Neural progenitor cell (in vitro differentiated cells): ENCODE measurements around the gene SNX32. TPM values are rescaled to one million over a fixed set of nuclear protein-coding genes. Genes with fewer than 3 reads are reported as not detected.

Source experiments
- DNase-seq: peaks from one replicate; pipeline ENCODE4 v3.0.0-alpha.2; 2016; ENCODE audit warnings: low spot score
- H2AFZ ChIP-seq: fragments of 200-600 bp; sonication (generic); replicated peaks from 2 replicates; pipeline ENCODE4 v1.6.1; 2016; ENCODE audit warnings: antibody characterized with exemption
- H3F3A ChIP-seq: fragments of 200-600 bp; sonication (generic); 2 replicates; pipeline ENCODE4 v1.6.1; 2016; ENCODE audit warnings: antibody characterized with exemption, low read depth
- H3K27ac ChIP-seq: fragments of 200-600 bp; sonication (generic); 2 replicates; pipeline ENCODE4 v1.5.1; 2016; ENCODE audit warnings: mild to moderate bottlenecking
- H3K27me3 ChIP-seq: fragments of 200-600 bp; sonication (generic); 2 replicates; pipeline ENCODE4 v1.6.1; 2016; ENCODE audit warnings: mild to moderate bottlenecking, moderate library complexity
- H3K36me3 ChIP-seq: fragments of 200-600 bp; sonication (generic); 2 replicates; pipeline ENCODE4 v1.5.1; 2016
- H3K4me1 ChIP-seq: fragments of 200-600 bp; sonication (generic); 2 replicates; pipeline ENCODE4 v1.6.1; 2016; ENCODE audit warnings: mixed run types
- H3K4me2 ChIP-seq: fragments of 200-600 bp; sonication (generic); 2 replicates; pipeline ENCODE4 v1.6.1; 2016
- H3K4me3 ChIP-seq: fragments of 200-600 bp; sonication (generic); 2 replicates; pipeline ENCODE4 v1.5.1; 2016
- H3K79me2 ChIP-seq: fragments of 200-600 bp; sonication (generic); 2 replicates; pipeline ENCODE4 v1.6.1; 2016; ENCODE audit warnings: low read depth
- H3K9ac ChIP-seq: fragments of 200-600 bp; sonication (generic); 2 replicates; pipeline ENCODE4 v1.6.1; 2016
- H3K9me3 ChIP-seq: fragments of 200-600 bp; sonication (generic); 2 replicates; pipeline ENCODE4 v1.5.1; 2016; ENCODE audit warnings: low read depth
- H4K20me1 ChIP-seq: fragments of 200-600 bp; sonication (generic); 2 replicates; pipeline ENCODE4 v1.6.1; 2016; ENCODE audit warnings: low read depth
- H3K27ac Mint-ChIP-seq: 3 replicates; pipeline ENCODE4 v1.8.0; 2021; ENCODE audit warnings: mixed read lengths
- H3K27me3 Mint-ChIP-seq: 2 replicates; pipeline ENCODE4 v1.8.0; 2022; ENCODE audit warnings: low read depth, mild to moderate bottlenecking, inconsistent platforms, moderate library complexity, mixed read lengths; ENCODE audit not compliant: insufficient read depth
- H3K36me3 Mint-ChIP-seq: 3 replicates; pipeline ENCODE4 v1.8.0; 2021; ENCODE audit warnings: mixed read lengths
- H3K4me1 Mint-ChIP-seq: 3 replicates; pipeline ENCODE4 v1.8.0; 2021; ENCODE audit warnings: mixed read lengths
- H3K4me3 Mint-ChIP-seq: 3 replicates; pipeline ENCODE4 v1.8.0; 2021; ENCODE audit warnings: mild to moderate bottlenecking, moderate library complexity, mixed read lengths
- H3K9me3 Mint-ChIP-seq: 3 replicates; pipeline ENCODE4 v1.8.0; 2020; ENCODE audit warnings: mixed read lengths
- CTCF ChIP-seq: fragments of 200-600 bp; sonication (generic); IDR thresholded peaks from 2 replicates; pipeline ENCODE4 v1.5.1; 2017; ENCODE audit warnings: antibody characterized with exemption, mild to moderate bottlenecking
- EZH2 ChIP-seq: fragments of 200-600 bp; sonication (generic); IDR thresholded peaks from 2 replicates; pipeline ENCODE4 v1.6.1; 2017; ENCODE audit warnings: antibody characterized with exemption, mild to moderate bottlenecking, moderate library complexity
- EZH2phosphoT487 ChIP-seq: fragments of 200-600 bp; sonication (generic); IDR thresholded peaks from 2 replicates; pipeline ENCODE4 v1.6.1; 2017; ENCODE audit warnings: antibody characterized with exemption
- total RNA-seq: library from RNA; depleted of rRNA; stranded (reverse); fragments of >200 nt; gene quantifications from 2 replicates; pipeline ENCODE4 v1.2.3, GENCODE V29; 2015; ENCODE audit warnings: low replicate concordance

SNX32 gene
- total RNA-seq, 1 donor from 2014 or later: 1.4 TPM

- Histone ChIP-seq H3K79me2 (no peaks in the 10 kb centered on the region), H3K4me3 (no peak overlapping the region), H3K27ac (no peak overlapping the region), H3K9me3 (no peaks in the 10 kb centered on the region), H2AFZ (no peak overlapping the region), H3F3A (peaks cover 11% of the 10 kb centered on the region), H3K4me2 (no peak overlapping the region), H4K20me1 (peaks cover 14% of the 10 kb centered on the region), H3K9ac (no peak overlapping the region), H3K27me3 (no peaks in the 10 kb centered on the region), H3K36me3 (peaks cover 4% of the 10 kb centered on the region), H3K4me1 (no peaks in the 10 kb centered on the region)
- DNase-seq: no peak
- H3K36me3 Mint-ChIP-seq: peaks cover 18% of the 10 kb centered on the region
- H3K27ac Mint-ChIP-seq: no peak overlapping the region
- H3K9me3 Mint-ChIP-seq: no peaks in the 10 kb centered on the region
- H3K27me3 Mint-ChIP-seq: peaks cover 11% of the 10 kb centered on the region
- H3K4me1 Mint-ChIP-seq: peaks cover 10% of the 10 kb centered on the region
- TF ChIP-seq EZH2phosphoT487: no peak
- H3K4me3 Mint-ChIP-seq: peak overlapping the region; percentile 5
These were observed 47.2 kb downstream of the SNX32 start for GRCh38 chr11:65880844-65881421.

DNA sequence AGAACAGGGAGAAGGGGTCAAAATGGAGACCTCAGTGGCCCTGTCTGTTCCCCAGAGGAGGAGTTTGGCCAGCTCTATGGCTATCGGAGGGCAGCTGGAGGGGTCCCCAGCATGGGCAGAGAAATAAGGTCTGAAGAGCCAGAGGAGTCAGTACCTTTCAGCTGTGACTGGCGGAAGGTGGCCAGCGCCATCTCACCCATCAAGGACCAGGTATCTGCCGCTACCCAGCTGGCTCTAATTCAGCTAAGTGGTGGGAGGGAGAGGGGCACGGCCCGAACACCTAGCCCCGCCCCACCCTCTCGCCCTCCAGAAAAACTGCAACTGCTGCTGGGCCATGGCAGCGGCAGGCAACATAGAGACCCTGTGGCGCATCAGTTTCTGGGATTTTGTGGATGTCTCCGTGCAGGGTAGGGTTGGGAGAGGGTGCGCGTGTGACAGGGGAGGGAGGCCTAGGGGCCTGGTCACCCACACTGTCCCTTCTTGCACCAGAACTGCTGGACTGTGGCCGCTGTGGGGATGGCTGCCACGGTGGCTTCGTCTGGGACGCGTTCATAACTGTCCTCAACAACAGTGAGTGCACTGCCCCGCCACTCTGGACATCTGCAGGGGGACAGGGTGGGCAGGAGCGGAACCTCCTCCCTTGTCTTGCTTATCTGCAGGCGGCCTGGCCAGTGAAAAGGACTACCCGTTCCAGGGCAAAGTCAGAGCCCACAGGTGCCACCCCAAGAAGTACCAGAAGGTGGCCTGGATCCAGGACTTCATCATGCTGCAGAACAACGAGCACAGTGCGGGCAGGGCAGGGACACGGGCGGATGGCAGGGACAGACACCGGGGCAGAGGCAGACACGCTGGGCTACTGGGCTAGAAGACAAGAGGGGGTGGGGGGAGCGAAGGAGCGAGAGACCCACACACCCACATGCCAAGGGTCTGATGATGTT is 48.6 kb downstream of the SNX32 start:
- no peak for DNase-seq
- Histone ChIP-seq H2AFZ (no peak overlapping the region), H3K27me3 (no peaks in the 10 kb centered on the region), H3K4me2 (no peak overlapping the region), H4K20me1 (peaks cover 14% of the 10 kb centered on the region), H3K9ac (no peak overlapping the region), H3K9me3 (no peaks in the 10 kb centered on the region), H3K79me2 (peaks cover 13% of the 10 kb centered on the region), H3K4me3 (no peak overlapping the region), H3K4me1 (peaks cover 4% of the 10 kb centered on the region), H3K36me3 (peaks cover 4% of the 10 kb centered on the region), H3F3A (peaks cover 15% of the 10 kb centered on the region), H3K27ac (no peak overlapping the region)
- H3K27me3 Mint-ChIP-seq: peaks cover 9% of the 10 kb centered on the region
- H3K9me3 Mint-ChIP-seq: no peaks in the 10 kb centered on the region
- peaks cover 25% of the 10 kb centered on the region for H3K36me3 Mint-ChIP-seq
- no peak overlapping the region for H3K4me3 Mint-ChIP-seq
- no peak for TF ChIP-seq EZH2
- no peak for TF ChIP-seq EZH2phosphoT487
- TF ChIP-seq CTCF: no peak
- H3K27ac Mint-ChIP-seq: no peak overlapping the region
- H3K4me1 Mint-ChIP-seq: peaks cover 18% of the 10 kb centered on the region

- Histone ChIP-seq H3K79me2 (peaks cover 17% of the 10 kb centered on the region), H3K4me1 (peaks cover 7% of the 10 kb centered on the region), H2AFZ (no peak overlapping the region), H3K4me3 (no peak overlapping the region), H3F3A (peaks cover 23% of the 10 kb centered on the region), H3K9me3 (no peaks in the 10 kb centered on the region), H4K20me1 (peaks cover 14% of the 10 kb centered on the region), H3K27me3 (no peaks in the 10 kb centered on the region), H3K9ac (no peak overlapping the region), H3K36me3 (peaks cover 4% of the 10 kb centered on the region), H3K27ac (no peak overlapping the region), H3K4me2 (no peak overlapping the region)
- Mint-ChIP-seq H3K27me3 (peaks cover 7% of the 10 kb centered on the region), H3K4me3 (no peak overlapping the region), H3K9me3 (no peaks in the 10 kb centered on the region), H3K4me1 (peaks cover 25% of the 10 kb centered on the region), H3K36me3 (peaks cover 25% of the 10 kb centered on the region), H3K27ac (no peak overlapping the region)
- no peak for DNase-seq
- TF ChIP-seq EZH2: no peak
- no peak for TF ChIP-seq CTCF
- no peak for TF ChIP-seq EZH2phosphoT487
These were observed 49.4 kb downstream of the SNX32 start for GRCh38 chr11:65883058-65883761.
